Fibroblast of villous mesenchyme (primary cell): ENCODE data around the gene TOMM22. TPM values are rescaled to one million over a fixed set of nuclear protein-coding genes. Genes with fewer than 3 reads are reported as not detected.

ENCODE experiments used
- DNase-seq: peaks from one replicate; pipeline ENCODE4 v3.0.0-alpha.2; 2010; ENCODE audit warnings: low read depth
- H3K4me3 ChIP-seq: 2 replicates; pipeline ENCODE4 v1.5.1; 2011; ENCODE audit warnings: low read depth, mild to moderate bottlenecking, low read length
- CTCF ChIP-seq: IDR thresholded peaks from 2 replicates; pipeline ENCODE4 v1.5.1; 2012; ENCODE audit warnings: low read depth, mild to moderate bottlenecking, low read length; ENCODE audit not compliant: insufficient read depth
- total RNA-seq: library from RNA; depleted of rRNA; stranded (reverse); fragments of >200 nt; gene quantifications from 2 replicates; pipeline ENCODE4 v1.2.3, GENCODE V29; 2012

Gene TOMM22
- total RNA-seq, 1 donor: 88.9 TPM

- no peak for DNase-seq
- TF ChIP-seq CTCF: no peak
- no peak overlapping the region for H3K4me3 ChIP-seq
Measured at GRCh38 chr22:38707984-38708383, 26.2 kb downstream of the TOMM22 start.

- DNase-seq: no peak
- no peak for TF ChIP-seq CTCF
- no peak overlapping the region for H3K4me3 ChIP-seq
Measured at GRCh38 chr22:38709306-38709705, 27.5 kb downstream of the TOMM22 start.

- no peak for DNase-seq
- no peak overlapping the region for H3K4me3 ChIP-seq
Measured at GRCh38 chr22:38710351-38710750, 28.6 kb downstream of the TOMM22 start.

GRCh38 chr22:38710866-38711265, 29.1 kb downstream of the TOMM22 start:
- DNase-seq: no peak
- TF ChIP-seq CTCF: no peak
- no peak overlapping the region for H3K4me3 ChIP-seq

More at GRCh38 chr22:38710351-38710750, 28.6 kb downstream of the TOMM22 start:
- no peak for TF ChIP-seq CTCF

- DNase-seq: no peak
- no peak for TF ChIP-seq CTCF
- no peak overlapping the region for H3K4me3 ChIP-seq
Measured at GRCh38 chr22:38712486-38713207, 30.9 kb downstream of the TOMM22 start.

GRCh38 chr22:38713921-38714320, 32.2 kb downstream of the TOMM22 start:
- DNase-seq: no peak
- H3K4me3 ChIP-seq: no peak overlapping the region
- TF ChIP-seq CTCF: no peak
